GM10266 (cell line): ENCODE data around the gene MND1.

Experiments
- DNase-seq: peaks from one replicate; pipeline ENCODE4 v3.0.0; 2012; ENCODE audit errors: extremely low spot score
- TF ChIP-seq, protein P1 (sequence below): IDR thresholded peaks from 2 replicates; pipeline ENCODE4 v1.5.1; 2012; ENCODE audit warnings: mild to moderate bottlenecking, low read depth; ENCODE audit not compliant: control insufficient read depth, insufficient read depth; ENCODE audit errors: missing control alignments

The MND1 gene

DNA sequence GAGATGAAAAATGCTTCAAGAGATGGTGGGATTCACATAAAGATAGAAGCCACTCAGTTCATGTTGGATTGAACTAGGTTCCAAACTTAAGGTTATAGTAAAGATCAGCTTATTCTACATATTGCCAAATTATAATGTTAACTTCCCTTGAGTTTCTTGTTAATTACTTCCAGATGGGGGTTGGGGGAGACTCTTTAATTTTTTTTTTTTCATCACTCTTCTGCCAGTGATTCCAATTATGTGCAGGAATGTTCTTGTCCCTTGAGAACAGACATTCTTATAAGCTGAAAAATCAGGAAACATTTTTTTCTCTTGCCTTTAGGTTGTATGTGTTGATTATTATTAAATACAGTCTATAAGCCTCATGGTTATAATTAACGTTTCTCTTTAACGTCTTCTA lies 30.0 kb downstream of the MND1 start:
- DNase-seq, result no peak
- TF ChIP-seq, protein P1, sequence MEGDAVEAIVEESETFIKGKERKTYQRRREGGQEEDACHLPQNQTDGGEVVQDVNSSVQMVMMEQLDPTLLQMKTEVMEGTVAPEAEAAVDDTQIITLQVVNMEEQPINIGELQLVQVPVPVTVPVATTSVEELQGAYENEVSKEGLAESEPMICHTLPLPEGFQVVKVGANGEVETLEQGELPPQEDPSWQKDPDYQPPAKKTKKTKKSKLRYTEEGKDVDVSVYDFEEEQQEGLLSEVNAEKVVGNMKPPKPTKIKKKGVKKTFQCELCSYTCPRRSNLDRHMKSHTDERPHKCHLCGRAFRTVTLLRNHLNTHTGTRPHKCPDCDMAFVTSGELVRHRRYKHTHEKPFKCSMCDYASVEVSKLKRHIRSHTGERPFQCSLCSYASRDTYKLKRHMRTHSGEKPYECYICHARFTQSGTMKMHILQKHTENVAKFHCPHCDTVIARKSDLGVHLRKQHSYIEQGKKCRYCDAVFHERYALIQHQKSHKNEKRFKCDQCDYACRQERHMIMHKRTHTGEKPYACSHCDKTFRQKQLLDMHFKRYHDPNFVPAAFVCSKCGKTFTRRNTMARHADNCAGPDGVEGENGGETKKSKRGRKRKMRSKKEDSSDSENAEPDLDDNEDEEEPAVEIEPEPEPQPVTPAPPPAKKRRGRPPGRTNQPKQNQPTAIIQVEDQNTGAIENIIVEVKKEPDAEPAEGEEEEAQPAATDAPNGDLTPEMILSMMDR, result no peak

DNA sequence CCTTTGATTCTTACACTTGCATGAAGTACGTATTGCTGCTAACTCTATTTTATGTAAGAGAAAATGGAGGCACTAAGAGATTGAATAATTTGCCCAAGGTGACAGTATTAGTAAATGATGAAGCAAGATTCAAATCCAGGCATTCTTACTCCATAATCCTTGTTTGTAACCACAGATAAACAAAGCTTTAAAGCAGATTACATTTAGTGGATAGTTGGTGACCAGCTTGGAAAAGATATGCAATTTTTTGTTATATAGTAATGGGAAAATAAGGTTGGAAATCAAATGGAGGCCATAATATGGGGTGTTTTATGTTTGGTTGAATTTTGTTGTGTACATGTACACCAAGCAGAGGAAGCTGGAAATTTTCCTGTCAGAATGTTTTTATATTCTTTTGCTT lies 30.8 kb downstream of the MND1 start:
- TF ChIP-seq, protein P1, result no peak

DNA sequence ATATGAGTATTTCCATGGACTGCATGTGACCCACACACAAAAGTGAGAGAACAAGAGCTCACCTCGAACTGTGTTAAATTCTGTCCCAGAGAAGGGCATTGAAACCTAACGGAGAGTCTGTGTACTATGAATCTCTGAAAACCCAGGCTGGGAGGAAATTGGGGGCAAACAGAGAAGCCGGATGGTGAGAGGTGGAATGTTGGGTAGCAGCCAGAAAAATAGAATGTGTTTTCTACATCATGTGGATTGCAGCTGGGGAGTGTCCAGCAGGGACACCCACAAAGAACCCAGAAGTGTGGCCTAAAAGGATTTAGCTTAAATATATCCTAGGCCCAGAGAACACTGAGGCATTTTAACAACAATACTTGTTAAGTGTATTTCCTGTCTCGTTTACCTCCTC lies 38.6 kb downstream of the MND1 start:
- DNase-seq, result no peak
- TF ChIP-seq, protein P1, result no peak

More for the DNA sequence above, 30.8 kb downstream of the MND1 start:
- no peak for DNase-seq

DNA sequence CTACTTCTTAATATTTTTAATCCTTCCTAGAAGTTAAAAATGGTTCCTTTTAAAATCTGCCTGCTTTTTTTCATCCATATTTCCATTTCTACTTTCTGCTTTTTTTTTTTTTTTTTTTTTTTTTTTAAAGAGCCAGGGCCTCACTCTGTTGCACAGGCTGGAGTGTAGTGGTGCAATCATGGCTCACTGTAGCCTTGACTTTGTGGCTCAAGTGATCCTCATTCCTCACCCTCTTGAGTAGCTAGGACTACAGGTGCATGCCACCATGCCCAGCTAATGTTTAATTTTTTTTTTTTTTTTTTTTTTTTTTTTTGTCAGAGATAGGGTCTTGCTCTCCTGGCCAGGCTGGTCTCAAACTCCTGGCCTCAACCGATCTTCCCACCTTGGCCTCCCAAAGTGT lies 39.7 kb downstream of the MND1 start:
- no peak for DNase-seq
- TF ChIP-seq, protein P1, result no peak

DNA sequence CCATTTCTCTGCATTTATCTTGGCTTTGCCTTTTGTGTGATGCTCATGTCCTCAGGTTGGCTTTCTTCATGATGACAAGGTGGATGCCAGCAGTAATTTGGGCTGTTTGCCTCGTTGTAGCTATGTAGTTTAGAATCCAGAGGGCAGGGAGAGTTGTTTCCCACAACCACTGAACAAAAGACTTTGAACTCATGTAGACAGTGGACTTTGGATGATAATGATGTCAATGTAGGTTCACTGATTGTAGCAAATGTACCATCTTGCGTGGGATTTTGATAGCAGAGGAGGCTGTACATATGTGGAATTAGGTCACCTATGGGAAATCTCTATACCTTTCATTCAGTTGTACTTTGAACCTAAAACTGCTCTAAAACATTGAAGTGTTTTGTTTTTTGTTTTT lies 41.3 kb downstream of the MND1 start:
- DNase-seq, result no peak
- TF ChIP-seq, protein P1, result no peak

DNA sequence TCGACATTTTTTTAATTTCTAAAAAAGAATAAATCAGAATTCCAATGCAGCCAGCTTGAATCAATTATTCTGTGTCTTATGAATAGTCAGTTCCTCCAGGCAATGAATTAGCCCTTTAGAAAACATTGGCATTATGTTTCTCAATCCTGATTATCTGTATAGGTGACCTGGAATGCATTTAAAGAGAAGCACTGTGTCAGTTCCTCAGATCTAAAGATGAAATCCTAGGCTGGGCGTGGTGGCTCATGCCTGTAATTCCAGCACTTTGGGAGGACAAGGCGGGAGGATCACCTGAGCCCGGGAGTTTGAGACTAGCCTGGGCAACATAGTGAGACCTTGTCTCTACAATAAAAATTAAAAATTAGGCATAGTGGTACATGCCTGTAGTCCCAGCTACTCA lies 43.5 kb downstream of the MND1 start:
- TF ChIP-seq, protein P1, result no peak
- DNase-seq, result no peak

DNA sequence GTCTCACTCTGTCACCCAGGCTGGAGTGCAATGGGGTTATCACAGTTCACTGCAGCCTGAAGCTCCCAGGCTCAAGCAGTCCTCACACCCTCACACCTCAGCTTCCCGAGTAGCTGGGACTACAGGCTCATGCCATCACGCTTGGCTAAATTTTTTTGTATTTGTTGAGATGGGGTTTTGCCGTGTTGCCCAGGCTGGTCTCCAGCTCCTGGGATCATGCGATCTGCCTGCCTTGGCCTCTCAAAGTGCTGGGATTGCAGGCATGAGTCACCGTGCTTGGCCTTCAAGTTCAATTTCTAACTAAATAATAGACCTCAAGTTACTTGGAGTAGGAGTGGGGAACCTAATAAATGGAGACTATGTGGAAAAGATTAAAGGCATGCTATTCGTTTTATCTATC lies 48.9 kb downstream of the MND1 start:
- TF ChIP-seq, protein P1, result no peak
- no peak for DNase-seq

DNA sequence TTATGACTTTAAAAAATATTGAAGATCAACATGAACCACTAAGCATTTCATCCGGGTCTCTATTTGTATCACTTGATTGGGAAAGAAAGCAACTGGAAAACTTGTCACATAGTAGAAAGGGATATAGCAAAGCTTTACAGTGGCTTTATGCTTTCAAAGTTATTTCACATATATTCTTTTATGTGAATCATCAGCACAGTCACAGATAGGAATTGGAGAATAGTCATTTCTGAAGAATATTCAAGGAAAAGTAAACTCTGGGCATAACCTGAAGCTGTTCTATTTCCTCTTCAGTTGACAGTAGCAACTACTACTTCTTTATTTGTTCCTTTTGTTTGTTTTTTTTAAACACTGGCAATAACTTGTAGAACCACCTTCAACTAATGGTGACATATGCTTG lies 50.5 kb downstream of the MND1 start:
- DNase-seq, result no peak
- TF ChIP-seq, protein P1, result no peak
